GM18867 (cell line): ENCODE measurements around the gene GNAI1.
A peak's percentile ranks its signal among the peaks of the same experiment; 100 is the strongest.

Experiments used
- ATAC-seq: cut with Tn5 transposase; IDR thresholded peaks from one replicate; pipeline ENCODE4 v1.9.1; 2021; ENCODE audit warnings: mild to moderate bottlenecking, moderate library complexity; ENCODE audit not compliant: unreplicated experiment

Gene GNAI1

DNA sequence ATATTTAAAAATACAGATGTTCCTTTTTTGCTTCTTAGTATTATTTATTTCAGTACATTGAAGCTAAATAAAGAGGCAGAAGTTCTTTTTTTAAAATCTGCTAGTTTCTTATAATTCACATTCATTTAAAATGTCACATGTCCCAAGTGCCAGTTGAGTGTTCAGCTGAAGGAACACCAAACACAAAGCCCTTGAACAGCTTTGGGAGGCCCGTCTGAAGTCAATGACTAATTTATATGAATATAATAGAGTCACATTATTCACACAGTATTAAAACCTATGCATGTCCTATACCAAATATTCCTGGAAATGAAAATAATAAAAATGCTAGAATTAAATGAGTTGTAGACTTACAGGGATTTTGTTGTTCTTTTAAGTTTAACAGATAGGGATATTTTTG lies 70.3 kb downstream of the GNAI1 start:
- ATAC-seq: no peak

DNA sequence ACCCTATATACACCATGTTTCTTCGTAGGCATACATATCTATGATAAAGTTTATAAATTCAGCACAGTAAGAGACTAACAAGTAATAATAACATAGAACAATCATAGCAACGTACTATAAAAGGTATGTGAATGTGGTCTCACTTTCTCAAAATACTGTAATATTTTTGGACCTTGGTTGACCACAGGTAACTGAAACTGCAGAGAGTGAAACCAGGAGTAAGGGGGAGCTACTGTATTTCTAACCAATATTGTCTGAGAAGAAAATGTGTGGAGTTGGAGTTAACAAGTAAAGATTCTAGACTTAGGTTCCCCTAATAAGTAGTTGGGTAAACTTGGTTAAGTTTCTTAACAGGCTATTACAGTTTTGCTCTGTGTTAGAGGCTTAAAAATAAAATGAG lies 72.1 kb downstream of the GNAI1 start:
- ATAC-seq: peak; percentile 68

DNA sequence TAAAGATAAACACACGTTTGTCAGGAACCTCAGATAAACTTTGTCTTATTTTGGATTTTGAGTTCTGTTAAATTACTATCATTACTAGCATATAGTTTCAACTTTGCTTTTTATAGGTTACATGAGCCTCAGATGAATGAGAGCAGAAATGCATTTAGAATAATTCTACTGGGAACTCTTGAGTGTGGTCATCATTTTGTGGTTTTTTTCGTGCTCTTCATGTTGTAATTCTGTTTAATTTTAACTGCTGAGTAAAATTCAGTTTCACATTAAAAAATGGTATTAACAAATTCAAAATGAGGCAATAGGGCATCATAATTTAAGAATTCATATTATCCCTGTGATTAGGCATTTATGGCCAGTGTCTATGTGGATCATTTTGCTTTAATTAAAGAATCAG lies 72.9 kb downstream of the GNAI1 start:
- no peak for ATAC-seq

DNA sequence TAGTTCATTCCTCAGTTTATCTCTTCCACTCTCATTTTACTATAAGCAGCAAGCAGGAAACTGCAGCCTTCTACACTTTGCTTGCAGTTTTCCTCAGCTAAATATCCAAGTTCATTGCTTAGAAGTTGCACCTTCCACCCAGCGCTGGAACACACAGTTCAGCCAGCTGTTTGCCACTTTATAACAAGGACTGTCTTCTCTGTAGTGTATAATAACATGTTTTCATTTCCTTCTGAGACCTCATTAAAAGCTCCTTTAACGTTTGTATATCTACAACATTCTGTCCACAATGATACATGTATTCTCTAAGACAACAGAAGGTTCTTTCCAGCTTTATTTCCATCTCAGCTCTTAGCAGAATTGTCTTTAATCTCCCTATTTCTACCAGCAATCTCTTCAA lies 74.1 kb downstream of the GNAI1 start:
- no peak for ATAC-seq

DNA sequence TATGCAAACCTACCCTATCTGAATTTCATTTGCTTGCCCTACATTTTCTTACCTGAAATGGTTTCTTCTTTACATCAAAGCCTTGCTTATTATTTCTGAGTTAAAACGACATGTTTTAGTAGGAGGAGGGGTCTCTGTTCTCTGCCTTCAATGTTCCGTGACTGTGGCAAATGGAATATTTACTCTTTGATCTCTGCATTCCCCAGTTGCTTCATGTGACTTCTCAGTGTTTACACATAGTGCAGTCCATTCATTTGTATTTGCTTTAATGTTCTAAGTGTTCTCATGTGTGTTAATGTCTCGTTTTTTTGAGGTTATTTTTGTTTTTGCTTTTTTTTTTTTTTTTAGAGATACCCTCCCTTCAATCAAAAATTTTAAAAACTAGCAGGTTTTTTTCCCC lies 75.8 kb downstream of the GNAI1 start:
- ATAC-seq: no peak

DNA sequence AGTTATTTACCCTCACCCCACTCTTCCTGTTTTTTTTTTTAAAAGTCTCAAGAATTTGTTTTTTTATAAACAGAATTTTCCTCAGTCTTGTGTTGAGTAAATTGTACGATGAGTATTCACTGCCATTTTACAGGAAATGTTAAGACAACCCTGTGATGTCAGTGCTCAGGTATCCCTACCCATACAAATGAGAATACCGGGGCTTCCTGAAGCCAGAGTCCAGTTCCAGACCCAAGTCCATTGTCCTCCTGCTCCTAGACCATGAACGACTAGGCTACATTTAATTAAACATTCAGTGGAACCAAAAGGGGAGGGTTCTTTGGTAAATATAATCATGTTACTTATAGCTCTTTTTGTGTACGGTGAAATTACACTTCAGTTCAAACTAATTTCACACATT lies 79.2 kb downstream of the GNAI1 start:
- ATAC-seq: no peak

DNA sequence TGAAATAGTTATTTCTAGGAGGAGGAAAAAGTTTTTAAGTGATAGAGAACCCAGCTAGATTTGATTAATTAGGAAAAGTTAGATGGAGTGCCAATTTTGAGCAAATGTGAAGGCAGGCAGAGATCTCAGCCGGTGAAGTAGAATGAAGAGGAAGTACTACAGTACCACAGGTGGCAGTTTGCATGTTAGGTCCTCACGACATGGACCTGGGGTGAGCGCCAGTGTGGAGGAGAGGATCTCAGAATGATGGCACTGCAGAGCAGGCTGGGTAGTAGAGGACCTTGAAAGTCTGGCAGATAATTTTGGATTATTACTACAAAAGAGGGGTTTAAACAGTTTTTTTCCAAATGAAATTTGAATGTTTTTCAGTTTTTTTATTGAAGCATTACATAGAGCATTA lies 81.1 kb downstream of the GNAI1 start:
- no peak for ATAC-seq

DNA sequence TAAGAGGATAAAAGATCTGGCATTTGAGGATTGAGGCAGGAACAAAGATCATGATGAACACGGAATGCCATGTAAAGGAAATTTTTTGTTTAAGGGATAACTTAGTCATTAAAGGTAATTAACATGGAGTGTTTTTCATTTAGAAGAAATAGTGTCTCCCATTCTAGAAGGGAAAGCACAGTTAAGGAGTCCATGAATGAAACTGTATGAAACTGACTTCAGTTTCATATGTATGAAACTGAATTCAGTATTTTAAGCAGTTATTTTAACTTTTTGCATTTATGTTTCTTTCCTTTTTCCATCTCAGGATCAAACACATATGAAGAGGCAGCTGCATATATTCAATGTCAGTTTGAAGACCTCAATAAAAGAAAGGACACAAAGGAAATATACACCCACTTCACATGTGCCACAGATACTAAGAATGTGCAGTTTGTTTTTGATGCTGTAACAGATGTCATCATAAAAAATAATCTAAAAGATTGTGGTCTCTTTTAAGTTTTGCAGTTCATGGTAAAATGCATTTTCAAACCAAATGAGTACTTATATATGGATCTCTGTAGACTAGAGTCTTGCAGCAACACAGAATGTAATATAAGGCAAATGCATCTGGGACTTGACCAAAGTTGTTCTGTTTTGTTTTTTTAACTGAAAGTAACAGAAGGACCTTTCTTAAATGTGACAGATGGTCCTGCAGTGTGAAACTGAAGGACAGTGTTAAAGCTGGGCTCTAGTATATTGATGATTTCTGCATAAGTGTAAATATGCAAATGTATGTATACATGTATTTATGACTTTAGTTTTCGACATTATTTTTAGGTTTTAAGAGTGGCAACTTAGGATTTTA lies 82.6 kb downstream of the GNAI1 start:
- ATAC-seq: peak; percentile 62

DNA sequence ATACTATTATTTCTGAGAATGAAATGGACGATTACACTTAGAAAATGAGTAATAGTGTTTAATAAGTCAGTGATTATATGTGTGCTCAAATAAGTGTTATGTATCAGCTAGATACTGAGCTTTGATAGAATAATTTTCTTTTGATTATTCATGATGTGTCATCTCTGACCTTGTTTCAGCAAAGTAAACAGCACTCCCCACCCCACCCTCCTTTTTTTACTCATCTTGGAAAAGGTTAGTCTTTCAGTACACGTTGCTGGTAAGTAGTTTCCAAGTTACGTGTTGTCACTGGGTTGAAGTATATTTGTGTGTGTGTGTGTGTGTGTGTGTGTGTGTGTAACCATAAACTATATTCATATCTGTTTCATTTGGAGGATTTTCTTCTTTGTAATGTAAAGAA lies 84.1 kb downstream of the GNAI1 start:
- ATAC-seq: no peak

DNA sequence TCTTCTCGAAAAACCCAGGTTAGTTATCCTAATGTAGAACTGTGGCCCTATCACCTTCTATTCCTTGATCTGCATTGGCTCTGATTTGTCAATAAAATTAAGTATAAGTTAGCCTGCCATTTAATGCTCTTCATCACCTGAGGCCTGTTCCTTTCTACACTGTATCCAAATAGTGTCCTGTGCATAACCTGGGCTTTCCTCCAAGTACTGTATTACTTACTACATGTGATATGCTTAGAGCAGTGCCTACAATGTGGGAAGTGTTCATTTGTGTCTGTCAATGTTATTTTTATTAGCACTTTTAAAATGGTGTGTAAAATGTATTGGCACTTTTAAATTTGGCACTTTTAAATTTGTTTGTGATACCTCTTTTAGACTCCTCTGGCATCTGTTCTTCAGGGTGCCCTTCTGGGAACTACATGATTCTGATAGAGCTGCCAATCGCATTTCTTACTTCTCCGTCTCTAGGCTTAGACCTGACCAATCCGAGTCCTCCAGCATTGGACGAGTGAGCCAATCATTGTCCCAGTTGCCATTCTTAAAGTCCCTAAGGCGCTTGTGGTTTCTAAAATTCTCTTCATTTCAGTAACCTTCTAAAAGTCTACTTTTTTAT lies 85.5 kb downstream of the GNAI1 start:
- ATAC-seq: no peak

DNA sequence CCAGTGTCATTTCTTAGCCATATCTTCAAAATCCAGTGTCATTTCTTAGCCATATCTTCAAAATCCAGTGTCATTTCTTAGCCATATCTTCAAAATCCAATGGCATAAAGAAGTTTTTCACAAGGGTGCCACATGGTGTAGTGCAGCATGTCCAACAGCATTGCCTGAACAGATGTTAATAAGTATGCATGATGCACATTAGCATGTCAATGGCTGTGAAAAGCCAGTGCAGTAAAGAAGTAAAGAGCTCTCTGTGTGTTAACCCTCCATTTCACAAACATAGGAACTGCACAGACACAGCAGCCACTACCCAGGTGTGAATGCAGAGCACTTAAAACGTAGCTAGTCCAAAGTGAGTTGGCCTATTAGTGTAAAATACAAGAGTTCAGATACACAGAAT lies 89.8 kb downstream of the GNAI1 start:
- no peak for ATAC-seq

DNA sequence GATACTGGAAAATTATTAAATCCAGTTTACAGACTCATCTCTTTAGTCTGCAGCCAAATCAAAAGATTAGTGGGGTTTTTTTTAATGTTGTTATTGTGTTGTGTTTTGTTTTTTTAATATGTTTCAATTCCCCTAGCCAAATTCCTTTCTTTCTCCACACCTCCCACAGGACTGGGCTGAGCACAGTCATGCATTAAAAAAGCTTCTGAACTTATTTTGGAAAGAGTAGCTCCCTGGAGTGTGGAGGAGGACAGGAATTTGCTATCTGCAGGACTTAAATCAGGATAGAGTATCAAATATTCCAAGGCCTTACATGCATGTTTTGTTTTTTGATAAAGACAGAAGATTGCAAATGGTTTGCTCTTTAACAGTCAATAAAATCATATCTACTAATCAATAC lies 90.7 kb downstream of the GNAI1 start:
- ATAC-seq: no peak

DNA sequence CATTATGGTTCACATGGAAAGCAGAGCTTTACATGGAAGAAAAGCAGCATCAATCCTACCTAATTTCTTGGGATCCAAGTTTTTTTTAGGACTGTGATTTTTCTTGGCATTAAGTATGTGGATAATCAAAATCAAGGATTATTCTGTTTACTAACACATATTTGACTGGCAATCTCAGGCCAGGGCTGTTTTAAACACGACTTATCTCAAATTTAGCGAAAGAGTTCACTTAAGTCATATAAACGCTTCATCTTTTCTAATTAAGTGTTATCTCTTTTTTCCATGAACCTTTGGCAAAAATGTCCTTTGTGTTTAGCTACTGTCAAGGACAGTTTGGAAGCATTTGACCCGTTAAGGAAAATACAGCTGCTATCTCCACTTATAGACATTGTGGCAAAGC lies 92.0 kb downstream of the GNAI1 start:
- no peak for ATAC-seq

DNA sequence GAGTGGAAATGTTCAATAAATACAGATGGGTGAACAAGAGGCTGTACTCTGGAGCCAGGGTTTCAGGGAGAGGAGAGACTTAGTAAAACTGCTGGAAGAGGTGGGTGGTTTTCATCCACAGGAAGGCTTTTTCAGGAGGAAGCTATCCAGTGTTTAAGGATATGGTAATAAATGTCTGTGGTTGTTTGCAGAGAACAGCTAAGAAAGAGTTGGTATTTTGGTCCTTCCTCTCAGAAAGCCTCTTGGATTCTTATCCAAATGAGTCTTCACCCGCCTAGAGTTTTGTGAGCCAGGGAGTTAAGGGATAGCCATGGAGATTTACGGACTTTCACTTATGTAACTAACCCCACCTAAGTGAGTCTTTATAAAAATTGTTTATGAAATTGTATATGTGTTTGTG lies 95.7 kb downstream of the GNAI1 start:
- ATAC-seq: no peak

DNA sequence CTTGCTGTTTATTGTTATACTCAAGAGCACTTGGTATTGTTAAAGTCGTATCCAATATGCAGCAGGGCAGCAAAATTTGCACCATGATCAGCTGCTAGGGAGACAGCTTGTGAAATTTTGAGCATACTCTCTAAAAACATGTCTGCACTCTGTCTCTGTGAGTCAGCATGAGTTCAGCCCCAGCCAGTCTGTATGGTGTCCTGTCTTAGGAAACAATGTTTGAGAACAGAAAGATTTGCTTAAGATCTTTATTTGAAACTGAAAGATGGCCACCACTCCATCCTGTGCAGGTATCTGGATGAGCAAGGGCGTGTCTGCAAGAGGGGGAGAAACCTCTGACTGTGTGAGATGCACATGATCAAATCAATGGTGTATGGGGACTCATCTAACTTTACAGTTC lies 97.1 kb downstream of the GNAI1 start:
- no peak for ATAC-seq

DNA sequence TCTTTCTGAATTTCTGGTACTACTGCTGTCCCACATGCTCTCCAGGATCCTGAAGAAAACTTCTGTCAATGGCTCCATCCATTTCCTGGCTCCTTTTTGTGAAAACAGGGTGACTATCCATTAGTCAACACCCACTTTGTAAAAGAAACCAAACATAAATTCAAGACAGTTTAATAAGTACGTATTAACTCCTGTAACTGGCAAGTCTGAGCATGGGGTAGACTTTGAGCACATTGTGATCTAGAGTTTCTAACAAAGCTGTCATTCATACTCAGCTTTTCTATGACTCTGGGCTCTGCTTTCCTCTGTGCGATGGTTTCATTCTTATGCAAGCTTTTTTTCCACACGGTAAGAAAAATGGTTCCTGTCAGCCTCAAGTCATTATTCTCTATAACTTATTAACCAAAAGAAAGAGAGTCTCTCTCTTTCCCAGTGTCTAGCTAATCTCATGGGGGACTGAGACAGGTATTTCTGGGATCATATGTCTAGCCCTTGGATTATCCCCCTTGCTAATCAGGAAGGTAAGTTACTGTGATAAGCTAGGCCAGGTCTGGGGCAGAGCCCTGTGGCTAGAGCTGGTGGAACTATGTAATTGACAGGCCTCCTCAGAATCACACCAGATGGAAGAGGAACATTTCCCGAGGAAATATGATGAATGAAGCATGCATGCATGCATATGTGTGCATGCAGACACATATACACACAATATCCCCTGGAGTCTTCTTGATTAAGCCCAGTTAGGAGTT lies 98.5 kb downstream of the GNAI1 start:
- no peak for ATAC-seq

DNA sequence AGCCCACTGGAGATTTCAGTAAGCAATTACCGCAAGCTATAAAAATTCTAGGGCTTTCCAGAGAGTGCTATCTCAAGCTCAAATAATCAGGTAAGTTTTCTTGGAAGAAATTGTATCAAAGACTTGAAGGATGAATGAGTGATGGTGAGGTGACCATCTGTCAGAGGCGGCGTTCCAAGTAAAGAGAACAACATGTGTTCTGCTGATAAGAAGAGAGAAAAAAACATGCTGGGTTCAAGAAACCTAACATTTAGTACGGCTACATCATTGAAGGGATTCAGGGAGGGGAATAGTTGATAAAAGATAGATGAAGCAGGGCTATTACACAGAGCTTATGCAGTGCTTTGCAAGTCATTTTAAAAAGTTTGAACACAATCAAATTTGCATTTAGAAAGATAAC lies 100.7 kb downstream of the GNAI1 start:
- no peak for ATAC-seq

DNA sequence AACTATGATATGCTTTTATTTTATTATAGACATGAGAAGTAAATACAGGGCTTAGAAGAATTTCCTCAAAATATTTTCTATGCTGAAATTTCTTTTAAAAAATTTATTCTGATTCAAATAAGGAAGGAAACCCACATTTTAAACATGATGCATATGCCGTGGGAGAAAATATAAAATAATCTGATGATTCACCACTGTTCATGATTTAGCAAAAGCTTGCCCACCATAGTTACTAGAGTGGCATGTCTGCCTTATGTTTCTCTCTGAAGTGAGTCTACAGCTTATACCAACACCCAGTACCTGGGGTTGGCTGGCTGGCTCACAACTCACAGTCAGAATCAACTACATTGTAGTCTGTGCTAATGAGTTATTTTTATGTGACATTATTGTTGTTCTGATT lies 102.0 kb downstream of the GNAI1 start:
- ATAC-seq: no peak

DNA sequence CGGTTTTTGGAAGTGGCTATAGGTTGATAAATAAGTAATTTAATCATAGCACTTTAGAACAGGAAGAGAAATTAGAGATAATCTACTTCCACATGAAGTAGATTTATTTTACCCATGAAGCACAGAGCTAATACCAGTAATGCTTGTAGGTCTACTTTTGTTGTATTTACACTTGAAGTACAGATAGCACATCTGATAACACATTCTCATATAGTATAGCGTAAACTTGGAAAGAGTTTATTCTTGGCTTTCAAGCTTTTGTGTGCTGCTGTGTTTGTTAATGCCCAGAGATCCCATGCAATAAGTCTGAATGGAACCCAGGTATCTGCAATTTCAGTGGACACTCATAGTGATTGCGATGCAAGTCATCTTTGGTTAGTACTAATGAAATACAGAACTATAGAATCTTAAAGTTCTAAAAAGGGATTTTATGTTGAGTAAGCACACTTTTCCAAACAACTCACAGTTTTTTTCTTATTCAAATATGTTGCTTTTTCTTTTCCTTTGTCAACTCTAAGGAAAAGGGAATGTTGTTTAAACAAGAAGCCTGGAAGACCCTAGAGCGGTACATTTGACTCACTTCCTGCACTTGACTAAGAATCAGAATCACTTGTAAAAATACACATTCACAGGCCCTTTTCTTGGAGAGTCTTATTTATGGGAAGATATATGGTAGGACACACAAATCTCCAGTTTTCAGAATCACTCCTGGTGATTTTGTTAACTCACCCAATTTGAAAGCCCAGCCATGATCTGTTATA lies 105.8 kb downstream of the GNAI1 start:
- ATAC-seq: no peak

DNA sequence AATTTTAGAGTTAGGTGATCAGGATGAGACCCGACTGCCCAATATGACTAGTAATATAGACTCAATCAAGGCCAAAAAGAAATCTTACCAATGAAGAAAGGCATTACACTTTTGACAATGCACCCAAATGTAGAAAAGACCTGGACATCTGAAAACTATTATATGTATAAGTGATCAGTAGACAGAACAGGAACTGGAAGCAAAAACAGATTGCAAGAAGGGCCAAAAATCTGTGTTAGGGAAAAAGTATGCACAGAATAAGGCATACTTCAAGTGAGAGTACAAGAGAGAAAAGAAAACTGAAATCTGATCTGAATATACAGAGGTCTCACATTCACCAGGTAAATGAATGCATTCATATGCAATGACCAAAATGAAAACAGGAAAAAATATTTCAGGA lies 107.0 kb downstream of the GNAI1 start:
- no peak for ATAC-seq

DNA sequence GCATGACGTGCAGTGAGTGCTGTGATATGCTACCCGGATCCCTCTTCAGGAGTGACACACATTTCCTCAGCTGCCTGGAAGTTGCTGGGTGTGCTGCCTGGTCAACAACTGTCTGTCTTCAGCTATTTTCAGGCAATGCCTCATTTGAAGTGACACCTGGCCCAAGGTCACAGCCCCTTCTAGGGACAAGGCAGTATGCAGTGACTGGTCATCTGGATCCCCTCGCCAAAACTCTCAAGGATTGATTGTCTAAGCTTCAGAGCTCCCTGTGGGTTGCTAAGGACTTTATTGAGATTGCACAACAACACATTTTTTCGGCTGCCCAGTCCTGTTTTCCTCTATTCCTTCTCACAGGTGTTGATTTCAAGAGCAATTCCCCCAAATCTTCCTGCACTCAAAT lies 108.8 kb downstream of the GNAI1 start:
- ATAC-seq: no peak
